Renal pelvis (tissue), 4 donors: ENCODE results near the gene PMEPA1. TPM values are rescaled to one million over a fixed set of nuclear protein-coding genes. Genes with fewer than 3 reads are reported as not detected.

Experiments used
- DNase-seq: peaks from one replicate; pipeline ENCODE4 v3.0.0-alpha.2; 2013
- polyA plus RNA-seq, 3 donors: library from polyadenylated mRNA; unstranded; fragments of 120-200 nt; gene quantifications; one replicate each; pipeline ENCODE4 v1.2.1, GENCODE V29; 2013; ENCODE audit not compliant: insufficient read length in 3 of 3

PMEPA1 gene
- polyA plus RNA-seq, 3 donors: 16.2 to 21.7 (median 18.0) TPM

DNA sequence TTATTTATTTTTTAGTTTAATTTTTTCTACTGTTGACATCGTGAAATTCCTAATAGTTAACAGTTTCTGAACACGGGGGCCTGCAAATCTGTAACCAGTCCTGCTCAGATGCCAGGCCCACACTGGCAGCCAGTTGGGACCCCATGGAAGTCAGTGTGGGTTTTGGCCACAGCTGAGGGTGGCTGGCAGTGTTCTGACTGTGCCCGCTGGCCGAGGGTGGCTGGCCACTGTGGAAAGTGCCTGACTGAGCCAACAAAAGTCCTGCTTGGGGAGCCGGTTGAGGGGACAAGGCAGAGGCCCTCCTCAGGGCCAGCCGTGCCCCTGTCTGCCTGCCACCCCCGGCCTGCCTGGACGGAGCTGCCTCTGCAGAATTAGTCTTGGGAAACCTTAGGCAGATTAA, 4.1 kb upstream of the PMEPA1 start:
- no peak for DNase-seq

DNA sequence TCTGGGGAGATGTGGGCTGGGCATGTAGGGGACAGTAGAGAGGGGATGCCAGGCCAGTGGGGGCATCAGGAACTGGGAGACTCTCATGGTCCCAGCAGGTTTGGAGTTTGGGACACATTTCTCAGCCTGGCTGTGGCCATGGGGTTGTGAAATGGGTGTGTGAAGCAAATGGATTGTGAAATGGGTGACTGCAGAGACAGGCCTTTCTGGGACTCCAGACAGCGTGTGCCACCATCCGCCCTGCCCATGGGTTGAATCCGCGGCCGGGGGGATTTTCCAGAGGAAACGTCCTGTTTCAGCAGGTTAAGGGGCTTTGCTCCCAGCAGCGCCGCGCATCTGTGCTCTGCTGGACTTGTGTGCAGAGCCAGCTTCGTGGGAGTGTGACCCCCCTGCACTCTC, 3.7 kb upstream of the PMEPA1 start:
- no peak for DNase-seq

DNA sequence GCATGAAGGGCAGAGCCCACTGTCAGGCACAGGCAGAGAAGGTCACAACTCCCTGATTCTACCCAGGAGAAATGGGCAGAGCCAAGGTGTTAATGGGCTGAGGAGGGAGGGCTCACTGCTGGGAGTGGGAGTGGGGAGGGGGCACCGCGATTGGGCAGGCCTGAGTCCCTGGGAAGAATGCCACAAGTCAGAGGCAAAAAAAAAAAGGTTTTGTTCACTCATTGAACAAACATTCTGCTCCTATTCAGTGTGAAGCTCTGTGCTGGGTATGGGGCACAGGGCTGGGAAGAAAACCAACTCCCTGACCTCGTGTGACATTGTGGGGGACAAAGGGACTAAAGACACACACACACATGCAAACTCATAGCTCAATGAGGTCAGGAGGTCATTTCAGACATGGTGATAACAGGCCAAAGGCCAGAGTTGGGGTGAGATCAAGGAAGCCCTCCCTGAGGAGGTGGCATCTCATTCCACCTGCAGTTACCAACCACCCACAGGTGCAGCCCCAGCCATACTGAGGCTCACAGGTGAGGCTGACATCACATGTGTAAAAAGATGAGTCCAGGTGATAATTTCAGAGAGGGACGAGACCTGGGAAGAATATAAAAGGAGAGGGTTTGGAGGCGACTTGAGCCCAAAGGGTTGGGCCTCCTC, 3.2 kb upstream of the PMEPA1 start:
- DNase-seq: no peak

DNA sequence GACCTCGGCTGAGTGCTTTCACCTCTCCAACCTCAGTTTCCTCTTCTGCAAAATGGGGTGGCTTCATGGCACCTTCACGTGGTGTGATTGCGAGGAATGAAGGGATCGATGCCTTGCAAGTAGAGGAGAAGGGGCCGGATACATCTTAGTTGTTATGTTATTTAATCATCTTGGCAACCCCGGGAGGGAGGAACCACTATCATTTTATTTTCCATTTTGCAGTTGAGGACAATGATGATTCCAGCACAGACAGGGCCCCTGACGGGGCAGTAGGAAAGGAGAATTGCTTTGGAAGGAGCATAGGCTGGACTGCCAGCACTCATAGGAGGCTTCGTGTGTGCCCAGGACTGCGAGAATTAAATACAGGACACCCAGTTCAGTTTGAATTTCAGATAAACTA, 2.5 kb upstream of the PMEPA1 start:
- no peak for DNase-seq

DNA sequence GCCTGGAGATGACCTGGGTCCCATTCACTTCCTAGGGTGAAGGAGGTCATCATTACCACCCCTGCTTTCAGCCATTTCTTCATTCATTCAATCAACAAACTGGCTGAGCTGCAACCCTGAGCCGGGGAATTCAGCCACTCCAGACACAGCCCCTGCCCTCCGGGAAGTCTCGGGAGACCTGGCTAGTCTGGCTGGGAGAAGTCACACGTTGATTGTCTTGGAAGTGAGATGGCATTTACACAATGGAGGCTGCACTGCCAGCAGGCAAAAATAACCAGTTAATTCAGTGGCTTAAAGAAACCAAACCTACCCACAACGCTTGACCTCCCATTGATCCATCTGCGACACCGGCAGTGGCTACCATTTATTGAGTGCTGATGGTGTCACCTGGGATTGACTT, 2.0 kb upstream of the PMEPA1 start:
- DNase-seq: no peak

DNA sequence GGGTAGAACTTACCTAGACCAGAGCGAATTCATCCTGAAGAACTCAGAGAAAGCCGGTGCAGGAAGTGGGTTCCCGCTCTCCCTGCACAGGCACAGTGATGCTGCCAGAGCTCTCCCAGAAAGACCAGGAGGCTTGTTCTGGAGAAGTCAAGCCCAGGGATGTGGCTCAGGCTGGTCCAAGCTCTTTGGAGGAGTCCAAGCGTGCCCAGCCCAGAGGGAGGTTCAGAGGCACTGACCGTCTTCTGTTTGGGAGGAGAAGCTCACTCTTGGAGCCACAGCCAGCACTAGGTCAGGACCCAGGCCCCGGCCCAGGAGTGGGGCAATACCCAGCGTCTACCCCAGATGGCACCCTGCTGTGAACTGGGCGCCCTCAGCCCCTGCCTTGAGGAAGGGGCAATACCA, 1.5 kb upstream of the PMEPA1 start:
- no peak for DNase-seq

DNA sequence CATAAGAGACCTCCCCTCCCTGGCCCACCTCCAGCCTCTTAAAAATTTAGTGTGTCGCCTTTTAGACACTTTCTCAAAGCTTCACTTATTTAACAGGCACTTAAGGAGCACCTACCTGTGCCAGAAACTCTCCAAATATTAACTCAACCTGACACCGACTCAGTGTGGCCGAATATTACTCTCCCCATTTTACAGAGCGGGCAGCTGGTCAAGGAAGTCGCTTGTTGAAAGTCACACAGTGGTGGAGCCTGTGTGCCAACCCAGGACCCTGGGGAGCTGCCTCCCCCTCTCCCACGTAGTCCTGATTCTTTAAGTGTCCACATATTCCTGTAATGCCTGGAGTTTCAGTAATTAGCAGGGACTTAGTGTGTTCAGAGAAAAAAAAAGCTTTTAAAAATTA, 1.0 kb upstream of the PMEPA1 start:
- no peak for DNase-seq

DNA sequence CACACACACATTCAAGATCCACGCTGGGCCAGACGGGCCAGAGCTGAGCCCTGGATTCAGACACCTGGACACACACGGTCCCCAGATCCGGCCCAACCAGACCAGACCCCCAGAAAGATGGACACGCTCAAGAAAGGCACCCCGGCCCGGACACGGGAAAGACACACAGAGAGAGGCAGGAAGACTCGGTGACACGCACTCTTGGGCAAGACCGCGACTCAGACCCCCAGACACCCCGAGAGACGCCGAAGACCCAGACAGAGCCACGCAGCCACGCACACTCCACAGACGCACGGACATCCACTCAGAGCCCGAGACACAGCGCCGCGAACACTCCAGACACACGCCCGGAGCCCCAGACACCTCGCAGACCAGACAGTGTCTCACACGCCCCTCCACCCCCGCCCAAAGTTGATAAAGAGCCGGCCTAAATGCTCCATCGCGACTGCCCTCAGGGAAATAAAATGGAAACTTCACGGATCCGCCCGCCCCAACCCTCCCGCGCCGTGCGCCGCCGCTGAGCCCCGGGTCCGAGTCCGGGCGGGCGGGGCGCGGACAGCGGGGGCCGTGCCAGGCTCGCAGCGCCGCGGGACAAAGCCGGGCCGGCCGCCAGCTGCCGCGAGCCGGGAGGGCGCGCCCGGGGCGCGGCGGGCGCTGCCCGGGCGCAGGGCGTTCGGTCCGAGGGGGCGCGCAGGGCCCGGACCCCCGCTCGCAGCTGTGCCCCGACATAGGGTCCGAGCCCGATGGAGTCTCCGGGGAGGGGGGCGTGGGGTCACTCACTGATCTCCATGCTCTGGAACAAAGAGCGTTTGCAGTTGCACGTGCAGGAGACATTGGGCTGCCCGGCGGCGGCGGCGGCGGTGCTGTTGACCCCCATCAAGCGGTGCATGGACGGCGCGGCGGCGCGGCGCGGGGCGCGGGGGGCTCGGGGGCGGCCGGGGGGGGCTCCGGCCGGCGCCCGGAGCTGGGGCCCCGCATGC, 831 bp downstream of the PMEPA1 start:
- DNase-seq: no peak

DNA sequence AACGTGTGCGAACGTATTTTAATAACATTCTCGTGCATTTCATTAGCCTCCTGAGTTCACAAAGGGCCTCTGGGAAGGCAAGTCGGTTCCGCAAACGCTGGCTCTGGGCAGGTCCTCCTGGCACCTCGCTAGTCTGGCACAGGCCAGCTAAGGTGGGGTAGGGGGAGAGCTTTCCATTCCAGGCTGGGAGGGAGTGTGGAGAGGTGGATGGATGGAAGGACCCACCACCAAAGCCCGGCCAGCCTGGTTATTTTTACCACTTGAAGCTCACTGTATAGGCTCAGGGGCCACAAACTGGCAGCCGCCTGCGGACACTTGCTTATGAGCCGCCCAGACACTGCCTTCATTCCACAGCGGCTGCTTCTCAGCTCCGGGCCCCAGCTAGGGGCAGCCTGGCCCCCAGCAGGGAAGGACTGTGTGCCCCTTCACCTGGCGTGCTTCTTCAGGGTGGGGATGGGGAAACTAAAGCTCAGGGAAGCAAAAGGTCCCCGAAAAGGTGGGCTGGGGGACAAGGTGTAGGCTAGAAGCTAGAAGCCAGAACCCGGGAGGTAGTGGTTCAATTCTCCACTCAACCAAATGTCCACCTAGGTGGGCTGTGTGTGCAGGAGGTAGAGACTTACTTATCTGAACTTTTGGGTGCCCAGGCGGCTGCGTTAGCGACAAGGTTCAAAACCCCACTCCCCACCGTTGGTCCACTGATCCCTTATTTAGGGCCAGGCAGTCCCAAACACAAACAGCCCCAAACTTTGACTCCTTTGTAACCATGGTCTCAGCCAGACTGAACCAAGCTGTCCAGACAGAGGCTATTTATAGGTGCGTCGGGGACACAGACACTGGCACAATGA, 1.7 kb downstream of the PMEPA1 start:
- DNase-seq: no peak

DNA sequence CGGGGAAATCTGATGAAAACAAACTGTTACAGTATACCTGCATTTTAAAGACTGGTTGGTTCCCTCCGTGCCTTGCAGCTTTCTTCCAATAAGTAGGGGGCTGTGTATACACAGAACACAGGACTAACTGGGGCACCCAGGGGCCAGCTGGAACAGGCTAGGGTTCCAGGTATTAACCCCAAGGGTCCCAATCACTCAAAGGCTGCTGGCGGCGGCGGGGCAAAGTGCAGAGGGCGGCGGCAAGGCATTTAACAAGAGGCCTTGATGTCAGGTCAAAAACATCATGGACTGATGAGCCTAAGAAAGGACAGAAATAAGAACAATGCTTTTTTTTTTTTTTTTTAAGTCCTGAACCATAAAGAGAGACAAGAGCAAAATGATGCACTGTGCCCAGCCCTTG, 2.5 kb downstream of the PMEPA1 start:
- DNase-seq: no peak

DNA sequence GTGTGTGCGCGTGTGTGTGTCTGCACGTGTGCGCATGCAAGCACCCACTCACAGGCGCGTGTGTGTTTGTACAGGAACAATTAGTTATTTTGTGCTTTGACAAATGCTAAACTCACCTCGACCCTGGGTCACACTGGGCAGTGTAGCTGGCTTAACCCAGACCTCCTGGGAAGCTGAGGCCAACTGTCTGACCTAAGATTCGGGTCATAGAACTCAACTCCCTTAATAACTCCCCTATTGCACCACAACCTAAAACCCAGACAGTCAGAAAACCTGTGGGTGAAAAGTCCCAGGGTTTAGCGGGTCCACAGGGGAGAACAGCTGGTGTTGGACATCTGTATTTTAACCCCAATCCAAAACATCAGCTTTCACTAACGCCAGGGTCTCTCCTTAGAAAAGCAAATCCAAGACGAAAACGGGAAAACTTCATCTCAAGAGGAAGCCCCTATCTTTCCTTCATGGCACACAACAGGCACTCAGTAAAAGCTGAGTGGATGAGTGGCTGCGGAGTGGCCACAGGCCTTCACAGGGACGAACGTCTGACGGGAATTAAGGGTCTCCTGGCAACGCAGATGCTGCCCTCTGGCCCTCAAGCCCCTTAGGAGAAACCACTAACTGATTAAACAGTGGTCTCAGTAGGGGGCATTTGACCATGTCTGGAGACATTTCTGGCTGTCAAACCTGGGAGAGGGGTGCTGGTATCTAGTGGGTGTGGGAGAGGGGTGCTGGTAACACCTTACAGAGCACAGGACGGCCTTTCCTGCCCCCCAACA, 4.5 kb downstream of the PMEPA1 start:
- DNase-seq: no peak

DNA sequence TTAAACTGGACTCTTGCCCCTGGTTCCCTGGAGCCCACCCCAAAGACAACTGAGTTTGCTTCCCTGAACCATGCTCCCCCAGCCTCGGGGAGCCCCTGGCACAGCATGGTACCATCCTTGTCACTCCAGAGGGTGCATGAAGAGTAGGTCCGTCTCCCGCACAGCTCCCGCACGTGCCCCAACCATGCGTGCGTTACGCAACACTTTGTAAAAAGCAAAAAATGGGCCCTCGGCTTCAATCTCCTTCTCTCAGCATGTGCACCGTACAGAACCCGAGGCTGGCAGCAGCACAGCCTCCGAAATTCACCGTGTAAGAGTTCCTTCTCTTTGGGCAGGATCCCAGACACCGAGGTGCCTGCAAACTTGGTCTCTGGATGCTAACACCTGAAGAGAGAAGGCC, 5.6 kb downstream of the PMEPA1 start:
- no peak for DNase-seq

DNA sequence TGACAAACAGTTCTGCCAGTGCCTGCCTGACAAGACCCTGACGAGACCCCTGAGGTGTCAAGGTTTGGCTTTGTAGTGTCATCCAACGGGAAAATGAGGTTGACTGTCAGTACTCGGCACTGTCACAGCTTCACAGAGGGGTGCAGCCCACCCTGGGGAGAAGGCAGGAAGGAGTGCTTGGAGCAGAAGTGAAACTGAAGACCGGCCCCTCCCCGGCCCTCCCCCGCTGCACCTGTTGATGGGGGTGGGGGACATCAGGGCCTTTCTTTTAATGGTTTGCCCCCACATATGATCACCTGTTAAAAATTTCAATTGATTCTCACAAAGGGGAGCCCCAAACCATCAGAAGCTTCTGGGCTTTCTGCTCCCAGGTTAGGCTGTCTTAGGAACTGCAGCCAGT, 6.8 kb downstream of the PMEPA1 start:
- DNase-seq: no peak

DNA sequence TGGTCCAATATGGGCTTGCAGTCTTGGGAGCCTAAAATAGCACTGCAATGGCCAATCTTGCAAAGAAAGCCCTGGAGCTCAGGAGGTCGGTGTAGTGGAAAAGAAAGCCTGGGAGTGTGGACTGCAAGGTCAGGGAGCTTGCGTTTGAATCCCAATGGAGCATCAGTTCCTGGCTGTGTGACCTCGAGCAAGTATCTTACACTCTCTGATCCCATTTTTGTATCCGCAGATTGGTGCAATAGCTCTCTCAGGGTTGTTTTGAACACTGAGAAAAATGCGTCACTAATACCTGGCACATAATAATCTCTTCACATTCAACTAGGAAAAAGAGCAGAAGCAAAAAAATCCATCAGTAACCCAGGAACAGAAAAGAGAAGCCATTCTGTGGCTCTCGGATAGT, 7.3 kb downstream of the PMEPA1 start:
- no peak for DNase-seq

DNA sequence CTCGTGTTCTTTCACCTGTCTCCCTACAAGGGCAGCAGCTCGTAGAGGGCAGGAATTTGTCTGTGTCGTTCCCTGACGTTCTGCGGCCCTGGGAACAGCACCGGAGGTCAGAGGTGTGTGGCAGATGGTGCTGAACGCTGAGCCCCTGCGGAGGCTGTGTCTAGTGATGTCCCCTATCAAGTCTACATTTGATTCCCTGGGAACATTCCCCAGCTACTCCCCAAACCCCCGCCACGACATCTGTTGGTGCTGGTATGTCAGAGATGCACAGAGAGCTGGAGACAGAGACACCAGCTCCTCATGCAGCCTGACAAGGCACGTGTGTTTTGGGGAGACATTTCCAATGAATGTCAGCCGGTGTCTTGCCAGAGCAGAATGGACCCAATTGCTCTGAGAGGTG, 7.7 kb downstream of the PMEPA1 start:
- no peak for DNase-seq

DNA sequence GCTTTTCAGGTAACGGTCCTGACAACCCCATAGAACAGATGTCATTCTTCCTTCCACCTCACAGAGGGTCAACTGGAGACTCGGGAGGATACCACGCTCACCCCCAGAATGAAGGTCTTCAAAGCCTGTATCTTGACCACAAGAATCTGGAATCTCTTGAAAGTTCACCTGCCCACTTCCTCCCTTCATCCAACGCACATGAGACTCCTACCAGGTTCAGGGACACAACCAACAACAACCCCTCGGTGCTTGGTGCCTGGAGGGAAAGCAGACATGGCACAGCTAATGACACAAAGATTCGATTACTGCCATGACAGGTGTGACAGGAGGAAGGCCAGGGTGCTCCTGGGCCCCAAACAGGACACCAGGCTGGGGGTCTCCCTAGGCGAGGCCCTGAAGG, 8.2 kb downstream of the PMEPA1 start:
- DNase-seq: no peak

DNA sequence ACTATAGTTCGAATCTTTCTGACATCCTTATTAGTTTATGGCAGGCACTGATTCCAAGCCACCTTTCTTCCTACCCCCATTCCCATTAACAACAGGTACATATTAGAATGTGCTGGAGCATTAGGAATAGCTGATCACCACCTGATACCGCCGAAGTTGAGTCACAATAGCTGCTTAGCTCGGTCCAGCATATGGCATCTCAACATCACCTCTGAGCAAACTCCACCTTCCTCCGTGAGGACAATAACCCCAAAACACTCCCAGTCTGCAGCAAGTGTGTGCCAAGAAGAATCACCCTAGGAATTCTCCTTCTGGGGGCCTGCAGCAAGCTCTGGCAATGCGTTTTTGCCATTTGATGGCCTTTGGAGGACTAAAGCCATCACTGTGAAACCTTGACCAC, 8.7 kb downstream of the PMEPA1 start:
- no peak for DNase-seq

DNA sequence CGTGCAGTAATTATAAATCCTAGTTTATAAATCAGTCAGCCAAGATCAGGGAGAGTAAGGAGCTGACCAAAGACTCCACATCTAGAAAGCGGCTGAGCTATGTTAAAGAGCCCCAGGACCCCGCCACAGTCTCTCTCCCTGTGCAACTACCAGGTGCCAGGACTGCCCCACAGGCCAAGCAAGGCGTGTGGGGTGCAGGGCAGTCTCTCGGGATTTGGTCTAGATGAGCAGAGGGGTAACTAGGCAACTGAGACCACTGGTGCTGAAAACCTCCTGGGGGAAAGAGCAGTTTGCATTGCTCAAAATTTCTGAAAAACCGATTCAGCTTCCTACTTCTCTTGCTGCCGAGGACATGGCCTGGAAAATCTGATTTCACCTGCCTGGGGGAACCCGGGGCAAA, 10.4 kb downstream of the PMEPA1 start:
- DNase-seq: no peak

DNA sequence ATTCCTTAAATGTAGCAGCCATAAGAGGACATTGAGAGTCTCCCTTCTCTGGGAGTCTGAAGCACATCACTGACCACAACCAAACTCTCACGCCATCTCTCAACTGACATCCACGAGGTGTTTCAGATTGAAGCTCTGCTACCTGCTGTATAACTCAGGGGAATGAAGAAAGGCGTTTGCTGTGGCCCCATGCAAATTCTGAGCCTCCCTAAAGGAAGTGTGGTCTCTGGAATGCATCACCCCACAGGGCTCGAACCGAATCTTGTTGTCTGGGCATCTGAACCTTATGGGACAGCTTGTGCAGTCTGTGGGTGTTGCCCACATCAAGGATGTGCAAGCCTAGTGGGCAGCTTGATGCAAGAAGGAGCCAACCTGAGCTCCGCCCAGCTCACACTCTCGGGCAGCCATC, 10.9 kb downstream of the PMEPA1 start:
- DNase-seq: no peak

DNA sequence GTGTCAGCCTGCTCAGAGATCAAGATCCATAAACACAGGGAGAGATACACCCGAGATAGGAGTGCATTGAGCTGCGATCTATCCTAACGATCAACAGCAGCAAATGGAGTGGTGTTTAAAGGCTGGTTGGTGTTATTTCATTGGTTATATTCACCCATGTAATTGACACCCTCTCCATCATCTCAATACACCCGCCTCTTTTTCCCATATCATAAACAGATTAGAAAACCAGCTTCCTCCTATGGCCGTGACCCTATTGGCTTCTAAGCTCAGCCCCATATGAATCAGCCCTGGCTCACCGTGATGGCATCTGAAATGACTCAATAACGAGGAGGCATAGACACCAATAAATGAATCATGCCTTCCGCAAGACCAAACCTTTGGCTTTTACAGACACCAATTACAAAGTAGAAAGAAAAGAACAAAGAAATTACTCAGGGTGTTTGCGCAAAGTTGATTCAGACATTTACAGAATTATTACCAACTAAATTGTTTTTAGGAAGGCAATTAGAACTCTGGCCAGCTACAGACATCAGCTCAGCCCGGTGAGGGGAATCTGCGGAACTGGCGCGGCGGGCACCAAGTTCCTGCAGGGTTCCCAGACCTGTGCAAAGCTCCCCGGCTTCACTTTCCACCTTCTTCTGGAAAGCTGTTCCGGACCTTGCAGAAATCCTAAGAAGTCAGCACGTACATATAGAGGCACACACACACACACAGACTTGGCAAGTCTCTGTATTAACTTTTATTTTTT, 11.5 kb downstream of the PMEPA1 start:
- no peak for DNase-seq

DNA sequence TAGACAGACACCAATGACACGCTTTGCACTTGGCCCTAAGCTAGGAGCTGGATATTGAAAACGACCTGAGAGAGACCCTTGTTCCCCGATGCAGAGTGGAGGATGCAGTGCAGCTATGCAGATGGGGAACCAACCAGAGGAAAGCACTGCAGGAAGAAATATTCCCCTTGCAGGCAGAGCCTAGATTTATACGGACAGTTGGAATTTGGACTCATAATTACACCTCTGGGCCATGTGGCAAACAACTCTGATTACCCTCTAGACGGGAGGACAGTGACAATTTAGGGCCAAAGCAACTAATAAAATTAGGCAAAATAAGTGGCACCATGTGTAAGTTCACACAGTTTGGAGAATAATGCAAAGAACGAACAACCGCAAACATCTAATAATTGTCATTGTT, 12.3 kb downstream of the PMEPA1 start:
- DNase-seq: no peak
